NCI-H748 (cell line): ENCODE results near the gene FGG.

ENCODE experiments used
- DNase-seq: peaks from one replicate; lab custom pipeline; 2025; ENCODE audit not compliant: unreplicated experiment; lab: John Stamatoyannopoulos, UW

Gene FGG

DNA sequence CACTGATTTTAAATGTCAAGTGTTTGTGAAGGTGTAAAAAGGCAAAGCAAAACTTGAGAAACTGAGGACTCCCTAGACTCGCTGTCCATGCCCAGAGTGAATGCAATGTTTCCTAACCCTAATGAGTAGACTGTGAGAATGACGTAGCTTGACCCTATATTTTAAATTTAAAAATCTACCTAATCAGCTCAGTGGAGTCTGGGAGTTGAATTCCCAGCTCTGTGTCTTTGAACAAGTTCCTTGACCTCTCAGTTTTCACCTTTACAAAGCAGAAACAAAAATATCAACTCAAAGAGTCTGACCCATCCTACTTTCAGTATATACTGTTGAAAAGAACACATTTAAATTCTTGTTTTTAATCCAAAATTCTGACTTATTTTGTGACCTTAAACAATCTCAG lies 24.3 kb downstream of the FGG start:
- no peak for DNase-seq

DNA sequence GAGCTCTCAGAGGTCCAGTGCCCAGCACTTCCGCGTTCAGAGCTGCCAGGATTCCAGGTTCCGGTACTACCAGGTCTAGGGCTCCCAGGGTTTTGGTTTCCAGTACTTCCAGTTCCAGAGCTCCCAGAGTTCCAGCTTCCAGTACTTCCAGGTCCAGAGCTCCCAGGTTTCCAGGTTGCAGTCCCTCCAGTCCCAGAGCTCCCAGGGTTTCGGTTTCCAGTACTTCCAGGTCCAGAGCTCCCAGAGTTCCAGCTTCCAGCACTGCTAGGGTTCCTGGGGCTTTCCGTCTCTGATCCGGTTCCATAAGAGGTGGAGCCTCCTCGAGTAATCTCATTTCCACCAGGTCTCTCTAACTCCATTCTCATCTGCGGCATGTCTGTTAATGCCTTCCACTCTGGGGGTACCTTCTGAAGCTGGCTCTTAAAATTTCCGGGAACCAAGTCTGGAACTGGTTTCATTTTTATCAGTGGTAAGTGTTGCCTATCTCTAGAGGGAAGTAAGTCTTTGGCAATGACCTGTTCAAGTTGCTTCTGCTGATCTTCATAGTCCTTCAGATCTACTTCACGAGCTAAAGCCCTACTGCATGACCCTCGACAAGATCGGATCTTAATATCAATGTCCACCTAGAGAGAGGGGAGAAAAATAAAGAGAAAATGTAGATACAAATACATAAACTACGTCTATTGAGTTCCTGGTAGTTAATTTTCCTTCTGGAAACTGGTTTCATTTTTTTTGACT lies 26.0 kb downstream of the FGG start:
- no peak for DNase-seq

DNA sequence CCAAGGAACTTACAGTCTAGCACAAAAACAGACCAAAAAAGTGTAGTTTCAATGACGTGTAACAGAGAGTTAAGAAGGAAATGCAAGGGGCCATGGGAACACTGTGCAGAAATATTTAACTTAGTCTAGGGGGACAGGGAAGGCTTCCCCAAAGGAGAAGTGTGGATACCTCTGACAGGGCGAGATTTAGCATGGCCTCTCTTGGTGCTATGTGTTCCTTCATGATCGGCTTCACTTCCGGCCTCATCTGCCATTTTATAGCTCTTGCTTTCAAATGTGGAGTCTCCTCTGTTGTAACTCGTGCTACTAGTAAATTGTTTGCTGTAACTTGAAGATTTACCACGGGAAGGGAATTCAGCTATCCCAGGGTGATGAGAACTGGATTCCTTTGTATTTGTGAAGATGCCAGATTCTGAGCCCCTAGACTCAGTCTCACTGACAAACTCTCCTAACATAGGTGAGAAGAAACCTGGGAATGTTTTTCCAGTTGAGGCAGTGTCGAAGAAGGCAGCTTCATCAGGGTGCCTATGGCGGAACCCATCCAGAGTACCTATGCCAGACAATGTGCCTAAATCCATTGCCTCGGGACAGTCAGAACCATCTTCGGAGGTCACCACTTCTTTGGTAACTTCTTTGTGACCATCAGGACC lies 27.0 kb downstream of the FGG start:
- no peak for DNase-seq

DNA sequence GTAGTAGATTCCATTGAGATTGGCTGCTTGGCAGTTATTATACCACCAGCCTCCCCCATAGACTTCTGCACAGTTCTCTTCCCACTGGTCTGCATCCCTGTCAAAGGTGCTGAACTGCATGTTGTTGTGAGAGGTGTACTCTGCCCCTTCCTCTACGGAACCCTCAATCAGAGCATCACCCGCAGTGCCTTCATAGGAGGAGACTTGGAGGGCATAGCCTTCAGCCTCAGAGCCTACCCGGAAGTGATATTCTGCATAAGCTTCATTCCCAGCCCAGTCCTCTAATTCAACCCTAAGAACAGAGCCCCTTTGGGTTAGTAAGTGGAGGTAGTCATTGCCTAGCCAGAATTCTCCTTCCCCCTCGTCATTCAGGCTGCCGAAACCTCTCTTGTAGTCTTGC lies 28.2 kb downstream of the FGG start:
- DNase-seq: no peak

DNA sequence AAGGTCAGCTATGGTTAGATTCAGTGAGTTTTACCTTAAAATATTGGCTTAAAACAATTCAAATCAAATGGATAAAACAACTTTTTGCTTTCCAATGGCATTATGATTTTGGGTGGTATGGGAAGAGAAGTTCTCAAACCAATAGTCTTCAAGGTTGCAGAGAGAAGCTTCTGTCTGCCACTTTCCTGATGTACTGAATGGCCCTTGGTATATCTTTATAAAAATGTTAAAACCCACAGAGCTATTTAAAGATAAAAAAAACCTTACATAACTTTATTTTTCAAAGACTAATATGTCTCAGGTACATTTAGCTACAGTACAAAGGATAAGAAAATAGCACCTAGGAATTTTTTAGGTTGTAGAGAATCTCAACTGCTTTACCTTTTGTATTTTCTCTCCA lies 28.8 kb downstream of the FGG start:
- no peak for DNase-seq

DNA sequence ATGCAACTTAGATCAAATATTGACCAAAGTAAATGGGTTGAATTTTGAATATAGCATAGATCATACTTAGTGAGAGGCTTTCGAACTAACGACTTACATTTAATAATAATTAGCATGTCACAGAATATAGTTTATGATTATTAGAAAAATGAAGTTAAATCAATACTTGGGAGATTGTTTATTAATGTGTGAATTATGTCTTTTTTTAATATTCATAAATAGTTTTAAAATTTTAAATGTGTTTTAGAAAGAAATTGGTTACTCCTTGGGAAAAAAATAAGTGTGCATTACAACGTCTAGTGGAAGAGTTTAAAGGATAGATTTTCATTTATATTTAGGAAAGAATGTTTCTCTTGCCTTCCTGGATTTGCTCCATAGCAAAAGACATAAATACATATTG lies 29.2 kb downstream of the FGG start:
- DNase-seq: no peak

DNA sequence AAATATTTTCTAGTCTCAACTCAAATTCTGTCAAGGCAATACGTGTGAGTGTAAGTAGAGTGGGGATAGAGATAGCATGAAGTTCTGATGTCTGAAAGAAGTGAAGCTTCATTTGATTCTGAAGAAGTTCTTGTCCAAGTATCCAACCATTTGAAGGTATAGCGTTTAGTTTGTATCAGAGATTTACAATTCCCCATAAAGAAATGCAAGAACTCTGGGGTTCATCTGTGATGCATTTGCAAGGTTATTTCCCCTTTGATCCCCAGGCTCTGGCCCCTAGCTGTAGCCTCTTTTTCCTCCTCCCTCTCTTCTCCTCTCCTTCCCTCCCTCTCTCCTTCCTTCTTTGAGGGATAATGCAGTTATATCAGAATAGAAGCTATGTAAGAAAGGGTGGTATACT lies 29.7 kb downstream of the FGG start:
- no peak for DNase-seq

DNA sequence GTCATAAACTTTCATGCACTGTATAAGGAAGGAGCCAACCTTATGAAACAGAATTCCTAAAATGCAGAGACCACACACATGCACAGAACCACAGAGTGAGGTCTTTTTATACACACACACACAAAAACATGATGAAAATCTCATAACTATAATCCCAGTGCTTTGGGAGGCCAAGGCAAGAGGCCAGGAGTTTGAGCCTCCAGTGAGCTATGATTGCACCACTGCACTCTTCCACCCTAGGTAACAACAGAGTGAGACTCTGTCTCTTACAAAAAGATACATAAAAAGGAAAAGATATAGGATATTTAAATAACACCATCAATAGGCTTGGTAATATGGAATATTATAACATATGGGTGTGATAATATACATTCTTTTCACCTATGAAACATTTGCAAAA lies 32.5 kb downstream of the FGG start:
- no peak for DNase-seq

DNA sequence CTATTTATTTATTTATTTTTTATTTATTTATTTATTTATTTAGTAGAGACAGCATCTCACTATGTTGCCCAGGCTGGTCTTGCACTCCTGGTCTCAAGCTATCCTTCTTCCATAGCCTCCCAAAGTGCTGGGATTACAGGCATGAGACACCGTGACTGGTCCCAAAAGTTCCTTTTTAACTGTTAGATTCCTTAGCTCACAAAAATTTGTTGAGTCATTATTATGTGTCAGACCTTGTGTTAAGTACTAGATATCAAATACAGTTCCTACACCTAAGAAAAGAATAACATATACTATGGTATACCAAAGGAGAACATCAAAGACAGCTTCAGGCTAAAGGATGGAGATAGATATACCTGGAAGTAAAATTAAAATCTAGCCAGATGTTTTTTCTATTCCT lies 33.5 kb downstream of the FGG start:
- DNase-seq: no peak

DNA sequence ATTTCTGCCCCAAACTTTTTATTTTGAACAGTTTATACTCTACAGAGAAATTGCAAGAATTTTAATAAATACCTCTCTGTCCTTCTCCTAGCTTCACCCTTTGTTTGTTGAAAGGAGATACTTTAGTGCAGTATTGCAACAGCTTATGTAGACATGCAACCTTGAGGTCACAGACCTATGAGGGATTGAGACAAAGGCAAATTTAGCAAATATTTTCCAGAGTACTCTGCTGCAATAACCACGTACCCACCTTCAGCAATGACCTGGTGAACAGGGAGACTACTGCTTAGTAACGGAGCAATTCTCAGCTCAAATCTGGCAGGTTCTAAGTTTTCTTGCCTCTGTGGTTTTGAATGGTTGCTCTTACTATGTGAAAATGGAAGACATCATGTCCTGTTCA lies 35.1 kb downstream of the FGG start:
- no peak for DNase-seq

DNA sequence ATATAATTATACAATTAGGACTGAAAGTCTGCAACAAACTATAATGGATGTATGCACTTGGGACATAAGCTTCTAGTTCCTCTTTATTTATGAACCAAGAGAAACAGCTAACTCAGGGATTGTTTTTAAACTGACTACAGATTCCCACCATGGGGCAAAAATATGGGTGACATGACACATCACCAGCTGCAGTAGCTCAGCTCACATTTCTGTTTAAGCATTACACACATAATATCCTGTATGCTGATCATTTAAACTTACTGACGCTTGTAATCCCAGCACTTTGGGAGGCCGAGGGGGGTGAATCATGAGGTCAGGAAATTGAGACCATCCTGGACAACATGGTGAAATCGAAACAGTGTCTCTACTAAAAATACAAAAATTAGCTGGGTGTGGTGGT lies 38.1 kb downstream of the FGG start:
- no peak for DNase-seq

DNA sequence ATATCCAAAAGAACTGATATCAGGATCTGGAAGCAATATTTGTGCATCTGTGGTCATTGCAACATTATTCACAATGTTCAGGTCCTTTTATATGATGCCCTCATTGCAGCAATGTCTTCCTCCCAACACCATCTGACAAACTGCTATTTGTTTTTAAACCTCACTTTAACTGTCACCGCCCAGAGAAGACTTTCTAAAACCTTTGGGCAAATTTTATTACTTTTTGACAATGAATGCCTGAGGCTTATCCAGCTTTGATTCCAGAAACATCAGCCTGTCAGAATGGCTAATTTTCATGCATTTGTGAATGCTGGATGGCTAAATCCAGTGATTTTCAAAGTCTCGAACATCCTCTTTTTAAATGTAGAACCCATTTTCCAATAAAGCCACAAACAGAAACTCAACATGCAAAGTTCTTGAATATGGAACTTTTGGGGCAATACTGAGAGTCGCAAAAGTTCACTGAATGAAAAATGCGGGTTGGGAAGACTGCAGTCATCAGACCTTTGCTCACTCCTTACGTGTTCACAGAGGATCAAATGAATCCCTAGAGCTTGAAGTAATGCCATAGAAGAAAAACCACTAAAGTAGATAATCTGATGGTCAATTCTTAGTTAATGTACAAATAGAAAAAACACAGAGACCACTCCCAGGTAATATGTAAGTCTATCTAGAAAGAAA lies 39.1 kb downstream of the FGG start:
- no peak for DNase-seq

DNA sequence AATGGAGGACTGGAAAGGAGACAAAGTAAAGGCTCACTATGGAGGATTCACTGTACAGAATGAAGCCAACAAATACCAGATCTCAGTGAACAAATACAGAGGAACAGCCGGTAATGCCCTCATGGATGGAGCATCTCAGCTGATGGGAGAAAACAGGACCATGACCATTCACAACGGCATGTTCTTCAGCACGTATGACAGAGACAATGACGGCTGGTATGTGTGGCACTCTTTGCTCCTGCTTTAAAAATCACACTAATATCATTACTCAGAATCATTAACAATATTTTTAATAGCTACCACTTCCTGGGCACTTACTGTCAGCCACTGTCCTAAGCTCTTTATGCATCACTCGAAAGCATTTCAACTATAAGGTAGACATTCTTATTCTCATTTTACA lies 42.9 kb downstream of the FGG start:
- DNase-seq: no peak

DNA sequence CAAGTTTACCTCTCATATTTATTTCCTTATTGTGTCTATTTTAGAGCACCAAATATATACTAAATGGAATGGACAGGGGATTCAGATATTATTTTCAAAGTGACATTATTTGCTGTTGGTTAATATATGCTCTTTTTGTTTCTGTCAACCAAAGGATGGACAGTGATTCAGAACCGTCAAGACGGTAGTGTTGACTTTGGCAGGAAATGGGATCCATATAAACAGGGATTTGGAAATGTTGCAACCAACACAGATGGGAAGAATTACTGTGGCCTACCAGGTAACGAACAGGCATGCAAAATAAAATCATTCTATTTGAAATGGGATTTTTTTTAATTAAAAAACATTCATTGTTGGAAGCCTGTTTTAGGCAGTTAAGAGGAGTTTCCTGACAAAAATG lies 43.4 kb downstream of the FGG start:
- DNase-seq: no peak

DNA sequence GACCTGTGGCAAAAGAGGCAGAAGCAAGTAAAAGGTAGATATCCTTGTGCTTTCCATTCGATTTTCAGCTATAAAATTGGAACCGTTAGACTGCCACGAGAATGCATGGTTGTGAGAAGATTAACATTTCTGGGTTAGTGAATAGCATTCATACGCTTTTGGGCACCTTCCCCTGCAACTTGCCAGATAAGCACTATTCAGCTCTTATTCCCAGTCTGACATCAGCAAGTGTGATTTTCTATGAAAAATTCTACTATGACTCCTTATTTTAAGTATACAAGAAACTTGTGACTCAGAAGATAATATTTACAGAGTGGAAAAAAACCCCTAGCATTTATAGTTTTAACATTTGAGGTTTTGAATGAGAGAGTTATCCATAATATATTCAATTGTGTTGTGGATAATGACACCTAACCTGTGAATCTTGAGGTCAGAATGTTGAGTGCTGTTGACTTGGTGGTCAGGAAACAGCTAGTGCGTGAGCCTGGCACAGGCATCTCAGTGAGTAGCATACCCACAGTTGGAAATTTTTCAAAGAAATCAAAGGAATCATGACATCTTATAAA lies 45.7 kb downstream of the FGG start:
- DNase-seq: no peak

DNA sequence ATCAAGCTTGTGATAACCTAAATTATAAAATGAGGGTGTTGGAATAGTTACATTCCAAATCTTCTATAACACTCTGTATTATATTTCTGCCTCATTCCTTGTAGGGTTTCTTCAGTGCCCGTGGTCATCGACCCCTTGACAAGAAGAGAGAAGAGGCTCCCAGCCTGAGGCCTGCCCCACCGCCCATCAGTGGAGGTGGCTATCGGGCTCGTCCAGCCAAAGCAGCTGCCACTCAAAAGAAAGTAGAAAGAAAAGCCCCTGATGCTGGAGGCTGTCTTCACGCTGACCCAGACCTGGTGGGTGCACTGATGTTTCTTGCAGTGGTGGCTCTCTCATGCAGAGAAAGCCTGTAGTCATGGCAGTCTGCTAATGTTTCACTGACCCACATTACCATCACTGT lies 46.8 kb downstream of the FGG start:
- DNase-seq: no peak

DNA sequence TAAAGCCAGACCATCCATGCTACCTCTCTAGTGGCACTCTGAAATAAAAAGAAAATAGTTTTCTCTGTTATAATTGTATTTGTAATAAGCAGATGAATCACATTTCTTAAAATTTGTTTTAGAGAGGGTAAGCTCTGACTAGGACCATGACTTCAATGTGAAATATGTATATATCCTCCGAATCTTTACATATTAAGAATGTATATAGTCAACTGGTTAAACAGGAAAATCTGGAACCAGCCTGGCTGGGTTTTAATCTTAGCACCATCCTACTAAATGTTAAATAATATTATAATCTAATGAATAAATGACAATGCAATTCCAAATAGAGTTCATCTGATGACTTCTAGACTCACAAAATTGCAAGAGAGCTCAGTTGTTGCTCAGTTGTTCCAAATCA lies 48.1 kb downstream of the FGG start:
- no peak for DNase-seq

DNA sequence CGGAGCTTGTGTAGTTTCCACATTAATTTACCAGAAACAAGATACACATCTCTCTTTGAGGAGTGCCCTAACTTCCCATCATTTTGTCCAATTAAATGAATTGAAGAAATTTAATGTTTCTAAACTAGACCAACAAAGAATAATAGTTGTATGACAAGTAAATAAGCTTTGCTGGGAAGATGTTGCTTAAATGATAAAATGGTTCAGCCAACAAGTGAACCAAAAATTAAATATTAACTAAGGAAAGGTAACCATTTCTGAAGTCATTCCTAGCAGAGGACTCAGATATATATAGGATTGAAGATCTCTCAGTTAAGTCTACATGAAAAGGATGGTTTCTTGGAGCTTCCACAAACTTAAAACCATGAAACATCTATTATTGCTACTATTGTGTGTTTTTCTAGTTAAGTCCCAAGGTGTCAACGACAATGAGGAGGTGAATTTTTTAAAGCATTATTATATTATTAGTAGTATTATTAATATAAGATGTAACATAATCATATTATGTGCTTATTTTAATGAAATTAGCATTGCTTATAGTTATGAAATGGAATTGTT lies 49.7 kb downstream of the FGG start, which contains the start of gene FGB:
Gene FGB (plus strand): TSS at position 315 of the 558 bp plus-strand sequence. CDS start 8 bp downstream, at position 323.
- DNase-seq: no peak

DNA sequence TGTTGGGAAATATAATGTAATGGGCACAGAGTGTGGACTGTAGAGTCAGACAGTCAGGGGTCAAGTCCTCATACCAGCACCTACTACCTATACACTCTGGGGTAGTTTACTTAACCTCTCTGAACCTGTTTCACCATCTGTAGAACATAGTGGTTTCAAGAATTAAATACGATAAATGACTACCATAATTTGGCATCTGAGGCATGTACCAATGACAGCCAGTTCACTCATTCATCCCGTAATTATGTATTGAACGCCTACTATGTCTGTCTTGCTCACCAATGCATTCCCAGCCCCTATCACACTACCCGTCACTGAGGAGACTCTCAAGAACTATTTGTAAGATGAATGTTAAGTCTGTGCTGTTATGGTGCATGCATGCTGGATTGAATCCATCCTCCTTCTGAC lies 51.6 kb downstream of the FGG start:
- no peak for DNase-seq

DNA sequence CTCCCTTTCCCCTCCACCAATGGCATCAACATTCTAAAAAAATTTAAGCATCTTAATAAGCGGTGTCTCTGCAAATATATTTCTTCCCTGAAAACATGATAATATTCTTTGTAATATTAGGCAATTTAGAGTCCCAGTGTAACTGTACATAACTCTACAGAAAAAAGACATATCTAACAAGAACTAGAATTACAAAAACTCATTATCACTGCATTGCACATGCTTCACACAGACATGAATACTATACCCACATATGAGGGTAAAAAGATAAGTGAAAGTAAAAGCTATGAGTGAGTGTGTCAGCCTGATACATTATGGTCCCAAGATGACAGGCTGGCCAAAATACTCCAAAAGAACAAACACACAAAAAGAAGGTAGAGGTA lies 52.0 kb downstream of the FGG start:
- DNase-seq: no peak

DNA sequence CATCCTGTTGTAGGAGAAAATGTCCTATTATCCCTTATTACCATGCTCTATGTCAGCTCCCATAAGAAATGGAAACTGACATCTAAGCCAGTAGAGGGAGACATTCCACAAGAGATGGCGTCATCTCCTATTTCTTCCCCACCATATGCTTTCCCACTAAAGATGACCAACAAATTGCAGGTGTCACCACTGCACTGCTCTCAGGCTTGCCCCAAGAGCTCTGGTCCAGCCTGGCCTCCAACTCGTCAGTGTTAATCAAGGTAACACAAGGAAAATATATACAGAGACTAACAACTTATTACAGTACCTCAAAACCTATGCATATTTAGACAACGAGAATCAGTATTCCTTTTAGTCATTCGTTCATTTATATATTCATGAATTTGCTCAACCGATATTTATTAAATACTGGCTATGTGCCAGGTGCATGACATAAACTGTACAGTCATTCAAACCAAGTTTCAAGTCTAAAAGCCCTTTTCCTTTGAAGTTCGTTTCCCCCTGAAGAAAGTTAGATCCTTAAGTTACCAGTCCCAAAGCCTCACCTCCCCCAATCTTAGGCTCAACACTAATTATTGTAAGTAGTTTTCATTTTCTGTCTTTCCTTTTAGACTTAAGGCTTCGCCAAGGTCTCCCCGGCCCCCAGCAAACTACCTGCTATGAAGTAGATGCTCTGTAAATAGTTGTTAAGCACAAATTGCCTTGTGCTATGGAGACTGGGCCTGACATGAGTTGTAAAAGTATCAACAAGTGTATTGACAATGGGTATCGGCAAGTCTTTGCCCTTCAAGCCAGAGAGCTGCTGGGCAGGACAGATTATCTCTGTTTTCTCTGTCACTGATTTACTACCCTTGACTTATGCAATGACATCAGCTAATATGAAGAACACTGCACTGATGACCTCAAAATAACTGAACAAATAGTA lies 52.7 kb downstream of the FGG start:
- DNase-seq: peak; percentile 44
